B cell (primary cell): ENCODE data around the gene GPC2.

Experiments used
- CTCF ChIP-seq: fragments of 200-600 bp; IDR thresholded peaks from one replicate; pipeline ENCODE4 v1.8.0; 2022; ENCODE audit warnings: antibody characterized with exemption, mild to moderate bottlenecking
- EZH2 ChIP-seq: IDR thresholded peaks from 2 replicates; pipeline ENCODE4 v1.6.1; 2012; ENCODE audit warnings: borderline replicate concordance, low read depth, mild to moderate bottlenecking, moderate library complexity, low read length; ENCODE audit not compliant: insufficient read depth, poor library complexity, severe bottlenecking

DNA sequence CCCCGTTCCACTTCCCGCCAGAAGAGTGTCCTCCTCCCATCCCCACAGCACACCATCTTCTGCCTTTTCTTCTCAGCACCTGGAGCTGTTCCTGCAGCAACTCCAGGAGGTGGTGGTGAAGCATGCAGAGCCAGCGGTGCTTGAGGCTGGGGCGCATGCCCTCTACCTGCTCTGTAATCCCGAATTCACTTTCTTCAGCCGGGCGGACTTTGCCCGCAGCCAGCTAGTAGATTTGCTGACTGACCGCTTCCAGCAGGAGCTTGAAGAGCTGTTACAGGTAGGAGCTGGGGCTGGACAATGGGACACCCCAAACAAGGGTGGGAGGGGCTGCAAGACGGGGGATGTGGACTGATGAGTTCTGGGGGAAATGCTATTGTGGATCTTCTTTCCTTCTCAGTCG lies 23.5 kb upstream of the GPC2 start:
- no peak for TF ChIP-seq CTCF
- no peak for TF ChIP-seq EZH2
